Ovary (tissue), 9 donors: ENCODE results near the gene ING2. TPM values are rescaled to one million over a fixed set of nuclear protein-coding genes. Genes with fewer than 3 reads are reported as not detected.
"Not testable (repeated sequence)": the region's sequence is repeated elsewhere in the genome, so short reads cannot be mapped to it uniquely, and the experiment has no call there.

Experiments used
- DNase-seq, 5 donors: peaks; one replicate each; pipeline ENCODE4 v3.0.0-alpha.2; 2019 to 2020
- H3K27ac ChIP-seq, 2 donors: fragments of 200-600 bp; one replicate each; pipeline versions ENCODE4 v1.5.1 to v1.8.0; 2019 to 2022
- H3K27me3 ChIP-seq: fragments of 200-600 bp; one replicate; pipeline ENCODE4 v1.8.0; 2022
- H3K36me3 ChIP-seq: fragments of 200-600 bp; sonication (generic); one replicate; pipeline ENCODE4 v1.5.1; 2019
- H3K4me1 ChIP-seq: one replicate; pipeline ENCODE4 v1.8.1; 2013; ENCODE audit warnings: mild to moderate bottlenecking, moderate library complexity; ENCODE audit not compliant: insufficient read depth
- H3K4me3 ChIP-seq: fragments of 200-600 bp; sonication (generic); one replicate; pipeline ENCODE4 v1.5.1; 2017
- H3K9me3 ChIP-seq, 2 donors: fragments of 200-600 bp in 1 of 2; sonication (generic) in 1 of 2; one replicate each; pipeline versions ENCODE4 v1.5.1 to v1.8.1; 2013 to 2019; ENCODE audit warnings: mild to moderate bottlenecking in 1 of 2, moderate library complexity in 1 of 2
- EP300 ChIP-seq: sonication (generic); formaldehyde crosslinking; IDR thresholded peaks from one replicate; pipeline ENCODE4 v1.6.1; 2017; ENCODE audit warnings: antibody characterized with exemption
- POLR2A ChIP-seq: fragments of 450-650 bp; IDR thresholded peaks from one replicate; pipeline ENCODE4 v1.6.1; 2017; ENCODE audit warnings: antibody characterized with exemption, mild to moderate bottlenecking, moderate library complexity
- WGBS, 3 donors: extraction: QIAGEN DNeasy Blood & Tissue Kit in 1 of 3; methylation state at CpG; one replicate each; pipeline versions ENCODE4 v1.1.5 to v1.1.7; 2013 to 2017; 5-methylcytosine and 5-hydroxymethylcytosine counted together
- intact Hi-C, 4 donors: fragments of 100-400 bp; cut with DNase I; formaldehyde crosslinking; loops; one replicate each; pipeline versions ENCODE4 v1.11.0 to v1.15.1; 2022 to 2023
- polyA plus RNA-seq, 2 donors: library from polyadenylated mRNA; stranded (reverse); fragments of 200-250 nt in 1 of 2; fragments of 350-450 nt in 1 of 2; fragmentation: Illumina TruSeq in 1 of 2; extraction: RNeasy Lipid Tissue Mini Kit (QIAGEN cat#74804) in 1 of 2; gene quantifications; one replicate each; pipeline ENCODE4 v1.2.3, GENCODE V29; 2013 to 2014
- total RNA-seq, 7 donors: library from RNA; depleted of rRNA in 2 of 7; stranded (reverse); fragments of >200 nt in 2 of 7; fragmentation: NEBNext Ultra II Directional in 3 of 7; extraction: Animal tissue kit (Norgen Biotek cat#: 25700) in 3 of 7; gene quantifications; one replicate each; pipeline versions ENCODE4 v1.1.0 to v1.2.4, GENCODE V29; 2016 to 2023
- TF ChIP-seq, protein P1 (sequence below), 3 donors: fragments of 450-650 bp in 2 of 3; fragments of 200-600 bp in 1 of 3; IDR thresholded peaks; one replicate each; pipeline versions ENCODE4 v1.5.1 to v1.8.0; 2016 to 2022; ENCODE audit warnings: antibody characterized with exemption in 3 of 3, mild to moderate bottlenecking in 1 of 3
- donor health status: DM: no; HTN: no; CAD: no; lungs with moderate emphysema.
- donor health status: DM: no; HTN: no; CAD: no.
- donor health status: Bipolar disorder and iron deficiency.
- donor health status: DM: yes; HTN: yes; CAD: no.
- donor health status: DM: no; HTN: no; CAD: no.
- donor health status: DM: yes; HTN: yes; CAD: no.

ING2 gene
- total and polyA plus RNA-seq, 9 donors, result 19.3 to 47.5 (median 31.4) TPM

DNA sequence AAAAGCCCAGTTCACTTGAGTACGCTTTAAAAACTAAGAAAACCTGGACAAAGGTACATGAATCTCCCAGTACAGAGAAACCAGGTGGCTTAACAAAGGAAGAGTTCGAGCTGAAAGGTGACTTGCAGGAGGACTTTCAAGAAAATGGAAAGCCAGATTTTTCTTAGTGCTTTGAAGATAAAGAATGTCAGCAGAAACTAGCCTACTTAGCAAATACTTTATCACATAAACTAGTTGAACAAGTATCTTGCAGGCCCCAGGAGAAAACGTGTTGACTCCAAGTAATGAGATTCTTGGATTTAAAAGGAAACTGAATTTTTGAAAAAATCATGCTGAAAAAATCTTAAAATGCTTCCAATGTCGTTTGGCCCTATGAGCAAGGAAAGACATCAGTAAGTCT lies 34.0 kb upstream of the ING2 start:
- H3K27ac ChIP-seq, result no peak overlapping the region
- intact Hi-C loops, result loop anchor here in 1 of 4 donors (10.0 kb wide), 3 partner anchors 254 to 694 kb away; no protein-coding TSS in a partner anchor
- H3K9me3 ChIP-seq, result no peaks in the 10 kb centered on the region
- H3K4me3 ChIP-seq, result no peak overlapping the region
- no peaks in the 10 kb centered on the region for H3K4me1 ChIP-seq
- TF ChIP-seq EP300 (no peak), POLR2A (no peak)
- TF ChIP-seq, protein P1, sequence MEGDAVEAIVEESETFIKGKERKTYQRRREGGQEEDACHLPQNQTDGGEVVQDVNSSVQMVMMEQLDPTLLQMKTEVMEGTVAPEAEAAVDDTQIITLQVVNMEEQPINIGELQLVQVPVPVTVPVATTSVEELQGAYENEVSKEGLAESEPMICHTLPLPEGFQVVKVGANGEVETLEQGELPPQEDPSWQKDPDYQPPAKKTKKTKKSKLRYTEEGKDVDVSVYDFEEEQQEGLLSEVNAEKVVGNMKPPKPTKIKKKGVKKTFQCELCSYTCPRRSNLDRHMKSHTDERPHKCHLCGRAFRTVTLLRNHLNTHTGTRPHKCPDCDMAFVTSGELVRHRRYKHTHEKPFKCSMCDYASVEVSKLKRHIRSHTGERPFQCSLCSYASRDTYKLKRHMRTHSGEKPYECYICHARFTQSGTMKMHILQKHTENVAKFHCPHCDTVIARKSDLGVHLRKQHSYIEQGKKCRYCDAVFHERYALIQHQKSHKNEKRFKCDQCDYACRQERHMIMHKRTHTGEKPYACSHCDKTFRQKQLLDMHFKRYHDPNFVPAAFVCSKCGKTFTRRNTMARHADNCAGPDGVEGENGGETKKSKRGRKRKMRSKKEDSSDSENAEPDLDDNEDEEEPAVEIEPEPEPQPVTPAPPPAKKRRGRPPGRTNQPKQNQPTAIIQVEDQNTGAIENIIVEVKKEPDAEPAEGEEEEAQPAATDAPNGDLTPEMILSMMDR (IDR thresholded peaks at IDR 0.05), result no peak
- H3K27me3 ChIP-seq, result no peaks in the 10 kb centered on the region
- no peak for DNase-seq
- WGBS, 3 donors, result 63 to 71% (median 66%) methylated on average over 4 of the region's 4 CpGs
- no peaks in the 10 kb centered on the region for H3K36me3 ChIP-seq

DNA sequence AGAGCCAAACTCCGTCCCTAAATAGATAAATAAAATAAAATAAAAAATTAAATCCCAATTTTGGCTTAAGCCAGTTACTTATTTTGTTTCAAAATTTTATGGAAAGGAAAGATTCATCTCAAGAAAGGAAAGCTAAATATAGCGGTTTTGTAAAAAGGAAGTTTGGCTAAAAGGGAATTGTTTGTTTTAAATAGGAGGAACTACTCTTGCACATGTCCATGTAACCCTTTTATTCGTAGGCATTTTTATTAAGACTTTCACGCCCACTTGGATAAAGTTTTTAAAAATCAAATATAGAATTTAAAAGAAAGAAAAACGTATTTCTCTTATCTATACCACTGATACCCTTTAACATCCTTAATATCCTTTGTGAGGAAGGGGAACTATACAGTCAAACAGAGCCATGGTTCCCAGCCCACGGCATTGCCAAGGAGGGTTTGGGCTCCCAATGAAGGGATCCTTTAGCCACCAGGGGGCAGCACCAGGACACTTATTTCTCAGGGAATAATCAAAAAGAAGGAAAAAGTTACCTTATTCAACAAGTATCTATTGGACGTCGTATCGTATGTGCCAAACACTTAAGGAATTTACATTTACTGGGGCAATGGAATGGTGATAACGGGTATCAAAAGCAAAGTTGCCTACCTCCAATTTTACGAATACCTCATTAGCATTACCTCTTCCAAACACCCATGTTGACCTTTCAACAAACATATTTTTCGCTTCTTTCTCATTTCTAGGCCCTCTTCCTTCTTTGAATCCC lies 32.7 kb upstream of the ING2 start:
- WGBS, 3 donors, result 13 to 18% (median 13%) methylated on average over 12 of the region's 12 CpGs
- Histone ChIP-seq H3K9me3 (no peaks in the 10 kb centered on the region), H3K27ac (no peak overlapping the region), H3K36me3 (no peaks in the 10 kb centered on the region), H3K4me3 (peak overlapping the region; percentile 4), H3K27me3 (no peaks in the 10 kb centered on the region), H3K4me1 (no peaks in the 10 kb centered on the region)
- peak; percentile 87 to 96 (median 91) for DNase-seq
- TF ChIP-seq EP300 (no peak), POLR2A (no peak)
- TF ChIP-seq, protein P1 (IDR thresholded peaks at IDR 0.05), result peak; percentile 63 to 85 (median 82)
- intact Hi-C loops, result loop anchor here in 1 of 4 donors (10.0 kb wide), 3 partner anchors 253 to 693 kb away; no protein-coding TSS in a partner anchor

DNA sequence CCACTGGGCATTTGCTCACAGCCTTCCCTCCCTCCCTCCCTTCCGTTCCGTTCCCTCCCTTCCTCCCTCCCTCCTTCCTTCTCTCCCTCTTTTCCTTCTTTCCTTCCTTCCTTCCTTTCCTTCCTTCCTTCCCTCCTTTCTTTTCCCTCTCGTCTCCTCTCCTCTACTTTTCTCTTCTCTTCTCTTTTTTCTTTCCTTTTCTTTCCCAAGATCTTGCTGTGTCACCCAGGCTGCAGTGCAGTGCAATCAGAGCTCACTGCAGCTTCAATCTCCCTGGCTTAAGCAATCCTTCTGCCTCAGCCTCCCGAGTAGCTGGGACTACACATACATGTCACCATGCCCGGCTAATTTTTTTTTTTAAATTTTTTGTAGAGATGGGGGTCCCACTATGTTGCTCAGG lies 26.7 kb upstream of the ING2 start:
- H3K9me3 ChIP-seq, result no peaks in the 10 kb centered on the region
- no peak overlapping the region for H3K4me3 ChIP-seq
- H3K27me3 ChIP-seq, result no peaks in the 10 kb centered on the region
- TF ChIP-seq POLR2A (no peak), EP300 (no peak)
- TF ChIP-seq, protein P1 (IDR thresholded peaks at IDR 0.05), result no peak
- WGBS, 3 donors, result 20 to 33% (median 24%) methylated on average over 5 of the region's 5 CpGs
- no peaks in the 10 kb centered on the region for H3K4me1 ChIP-seq
- H3K27ac ChIP-seq, result no peak overlapping the region
- H3K36me3 ChIP-seq, result no peaks in the 10 kb centered on the region
- intact Hi-C loops, result loop anchor here in 1 of 4 donors (10.0 kb wide), 3 partner anchors 247 to 687 kb away; no protein-coding TSS in a partner anchor
- DNase-seq, result no peak

DNA sequence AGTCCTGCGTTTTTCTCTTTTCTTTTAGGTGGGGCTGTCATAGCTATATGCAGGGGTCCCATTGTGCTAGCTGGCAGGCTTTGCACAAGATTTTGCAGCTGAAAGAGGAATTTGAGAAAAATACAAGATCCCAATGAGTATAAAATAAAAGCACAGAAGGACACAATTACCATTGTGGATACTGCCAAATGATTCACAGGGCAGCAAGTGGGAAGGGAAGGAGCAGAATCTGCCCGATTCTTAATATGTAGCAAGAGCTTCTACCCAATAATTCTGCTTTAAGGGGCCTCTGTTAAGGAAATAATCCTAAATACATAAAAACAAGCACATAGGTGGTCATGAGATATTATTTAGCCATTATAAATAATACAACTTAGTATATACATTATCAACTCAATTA lies 25.9 kb upstream of the ING2 start:
- H3K27ac ChIP-seq, result no peak overlapping the region
- DNase-seq, result no peak
- 58 to 74% (median 67%) methylated on average over 2 of the region's 2 CpGs for WGBS, 3 donors
- intact Hi-C loops, result loop anchor here in 1 of 4 donors (10.0 kb wide), 3 partner anchors 246 to 686 kb away; no protein-coding TSS in a partner anchor
- no peaks in the 10 kb centered on the region for H3K4me1 ChIP-seq
- TF ChIP-seq EP300, result no peak
- TF ChIP-seq, protein P1 (IDR thresholded peaks at IDR 0.05), result no peak
- TF ChIP-seq POLR2A, result no peak
- H3K4me3 ChIP-seq, result no peak overlapping the region
- no peaks in the 10 kb centered on the region for H3K27me3 ChIP-seq
- H3K36me3 ChIP-seq, result no peaks in the 10 kb centered on the region
- H3K9me3 ChIP-seq, result no peaks in the 10 kb centered on the region

DNA sequence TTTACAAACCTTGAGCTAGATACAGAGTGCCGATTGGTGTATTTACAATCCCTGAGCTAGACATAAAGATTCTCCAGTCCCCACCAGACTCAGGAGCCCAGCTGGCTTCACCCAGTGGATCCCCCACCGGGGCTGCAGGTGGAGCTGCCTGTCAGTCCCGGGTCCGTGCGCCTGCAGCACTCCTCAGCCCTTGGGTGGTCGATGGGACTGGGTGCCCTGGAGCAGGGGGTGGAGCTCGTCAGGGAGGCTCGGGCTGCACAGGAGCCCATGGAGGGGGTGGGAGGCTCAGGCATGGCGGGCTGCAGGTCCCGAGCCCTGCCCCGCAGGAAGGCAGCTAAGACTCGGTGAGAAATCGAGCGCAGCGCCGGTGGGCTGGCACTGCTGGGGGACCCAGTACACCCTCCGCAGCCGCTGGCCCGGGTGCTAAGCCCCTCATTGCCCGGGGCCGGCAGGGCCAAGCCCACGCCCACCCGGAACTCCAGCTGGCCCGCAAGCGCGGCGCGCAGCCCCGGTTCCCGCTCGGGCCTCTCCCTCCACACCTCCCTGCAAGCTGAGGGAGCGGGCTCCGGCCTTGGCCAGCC lies 22.3 kb upstream of the ING2 start:
- intact Hi-C loops, H3K36me3 ChIP-seq, H3K27ac ChIP-seq, H3K9me3 ChIP-seq, H3K4me3 ChIP-seq, H3K27me3 ChIP-seq, DNase-seq, H3K4me1 ChIP-seq: not testable (repeated sequence)
- 94 to 96% (median 95%) methylated on average over 25 to 33 of the region's 33 CpGs for WGBS, 3 donors
